ENCODE measurements around the gene PLCB4.
A peak's percentile ranks its signal among the peaks of the same experiment; 100 is the strongest.

PLCB4 gene

GRCh38 chr20:9458138-9458796 lies 389.4 kb downstream of the PLCB4 start:
- Histone ChIP-seq H3K9me3 (ENCODE audit: insufficient read depth, low read depth, low read length) (no peaks in the 10 kb centered on the region), H3K4me2 (ENCODE audit: low read depth, low read length, poor library complexity, severe bottlenecking) (peak overlapping the region; percentile 3), H3K9ac (ENCODE audit: low read depth, low read length, poor library complexity, severe bottlenecking) (peak overlapping the region; percentile 5), H2AFZ (ENCODE audit: low read length) (no peak overlapping the region), H3K27me3 (ENCODE audit: insufficient read depth, low read length, poor library complexity, severe bottlenecking) (no peaks in the 10 kb centered on the region), H3K79me2 (ENCODE audit: insufficient read depth, low read length) (no peaks in the 10 kb centered on the region), H3K4me1 (ENCODE audit: insufficient read depth, low read length, poor library complexity, severe bottlenecking) (peaks cover 11% of the 10 kb centered on the region), H3K36me3 (ENCODE audit: insufficient read depth, low read length) (peaks cover 10% of the 10 kb centered on the region; the same call in 1 of the 2 replicates), H3F3A (ENCODE audit: low read depth) (no peaks in the 10 kb centered on the region), H3K9me2 (replicated peaks; ENCODE audit: low read depth, low read length) (no peaks in the 10 kb centered on the region), H3K4me3 (ENCODE audit: low read length, poor library complexity, severe bottlenecking) (no peak overlapping the region), H4K20me1 (ENCODE audit: insufficient read depth, low read length, poor library complexity, severe bottlenecking) (no peaks in the 10 kb centered on the region)
- TF ChIP-seq, protein P1, sequence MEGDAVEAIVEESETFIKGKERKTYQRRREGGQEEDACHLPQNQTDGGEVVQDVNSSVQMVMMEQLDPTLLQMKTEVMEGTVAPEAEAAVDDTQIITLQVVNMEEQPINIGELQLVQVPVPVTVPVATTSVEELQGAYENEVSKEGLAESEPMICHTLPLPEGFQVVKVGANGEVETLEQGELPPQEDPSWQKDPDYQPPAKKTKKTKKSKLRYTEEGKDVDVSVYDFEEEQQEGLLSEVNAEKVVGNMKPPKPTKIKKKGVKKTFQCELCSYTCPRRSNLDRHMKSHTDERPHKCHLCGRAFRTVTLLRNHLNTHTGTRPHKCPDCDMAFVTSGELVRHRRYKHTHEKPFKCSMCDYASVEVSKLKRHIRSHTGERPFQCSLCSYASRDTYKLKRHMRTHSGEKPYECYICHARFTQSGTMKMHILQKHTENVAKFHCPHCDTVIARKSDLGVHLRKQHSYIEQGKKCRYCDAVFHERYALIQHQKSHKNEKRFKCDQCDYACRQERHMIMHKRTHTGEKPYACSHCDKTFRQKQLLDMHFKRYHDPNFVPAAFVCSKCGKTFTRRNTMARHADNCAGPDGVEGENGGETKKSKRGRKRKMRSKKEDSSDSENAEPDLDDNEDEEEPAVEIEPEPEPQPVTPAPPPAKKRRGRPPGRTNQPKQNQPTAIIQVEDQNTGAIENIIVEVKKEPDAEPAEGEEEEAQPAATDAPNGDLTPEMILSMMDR (conservative IDR thresholded peaks at IDR 0.05; ENCODE audit: low read length), result peak; percentile 88
- TF ChIP-seq EZH2phosphoT487 (IDR thresholded peaks at IDR 0.05; ENCODE audit: borderline replicate concordance), result no peak

DNA sequence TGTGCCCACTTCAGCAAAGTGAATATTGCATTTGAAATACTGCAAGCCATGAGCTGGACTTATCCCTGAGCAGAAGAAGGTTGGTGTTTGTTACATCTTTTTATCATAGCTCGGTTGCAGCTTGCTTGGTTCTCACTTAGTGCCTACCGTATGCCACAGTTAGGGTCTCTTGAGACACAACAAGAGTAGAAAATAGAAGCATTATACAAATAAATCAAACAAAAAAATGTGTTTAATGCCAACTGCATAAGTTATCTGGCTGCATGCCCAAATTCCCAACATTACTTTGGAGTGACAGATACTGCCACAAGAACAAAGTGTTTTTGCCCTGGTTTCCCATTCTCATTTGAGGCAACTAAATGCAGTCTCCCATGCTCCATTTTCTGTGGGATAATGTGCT lies 391.6 kb downstream of the PLCB4 start:
- H3K9ac ChIP-seq (ENCODE audit: low read depth, low read length, poor library complexity, severe bottlenecking), result no peak overlapping the region
- H2AFZ ChIP-seq (ENCODE audit: low read length), result no peak overlapping the region
- H3F3A ChIP-seq (ENCODE audit: low read depth), result no peaks in the 10 kb centered on the region
- no peaks in the 10 kb centered on the region for H3K79me2 ChIP-seq (ENCODE audit: insufficient read depth, low read length)
- no peak overlapping the region for H3K4me2 ChIP-seq (ENCODE audit: low read depth, low read length, poor library complexity, severe bottlenecking)
- H3K9me3 ChIP-seq (ENCODE audit: insufficient read depth, low read depth, low read length), result no peaks in the 10 kb centered on the region
- H3K27me3 ChIP-seq (ENCODE audit: insufficient read depth, low read length, poor library complexity, severe bottlenecking), result no peaks in the 10 kb centered on the region
- H3K4me1 ChIP-seq (ENCODE audit: insufficient read depth, low read length, poor library complexity, severe bottlenecking), result peaks cover 11% of the 10 kb centered on the region
- no peak for TF ChIP-seq EZH2phosphoT487 (IDR thresholded peaks at IDR 0.05; ENCODE audit: borderline replicate concordance)
- TF ChIP-seq, protein P1 (conservative IDR thresholded peaks at IDR 0.05; ENCODE audit: low read length), result no peak
- H3K9me2 ChIP-seq (replicated peaks; ENCODE audit: low read depth, low read length), result no peaks in the 10 kb centered on the region
- no peaks in the 10 kb centered on the region for H4K20me1 ChIP-seq (ENCODE audit: insufficient read depth, low read length, poor library complexity, severe bottlenecking)
- H3K4me3 ChIP-seq (ENCODE audit: low read length, poor library complexity, severe bottlenecking), result no peak overlapping the region
- H3K36me3 ChIP-seq (ENCODE audit: insufficient read depth, low read length), result peaks cover 10% of the 10 kb centered on the region; the same call in 1 of the 2 replicates

DNA sequence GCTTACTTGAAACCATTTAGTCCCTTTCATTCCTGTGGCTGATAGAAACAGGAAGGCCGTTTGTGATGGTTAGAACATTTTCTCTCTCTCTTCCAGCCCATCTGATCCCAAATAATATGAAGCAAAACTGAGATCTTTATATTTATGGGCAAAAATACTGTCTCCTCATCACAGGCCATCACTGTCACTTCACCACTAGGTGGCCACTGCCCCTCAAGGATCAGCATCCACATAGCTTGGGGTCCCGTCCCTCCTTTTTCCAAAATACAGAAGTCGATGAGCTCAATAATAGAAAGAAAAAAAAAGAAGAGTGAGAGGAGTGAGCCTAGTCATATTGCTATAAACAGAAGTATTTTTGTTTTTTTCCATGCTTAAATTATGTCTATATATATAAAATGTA lies 399.1 kb downstream of the PLCB4 start:
- Histone ChIP-seq H3K27me3 (ENCODE audit: insufficient read depth, low read length, poor library complexity, severe bottlenecking) (no peaks in the 10 kb centered on the region), H3K9ac (ENCODE audit: low read depth, low read length, poor library complexity, severe bottlenecking) (no peak overlapping the region), H4K20me1 (ENCODE audit: insufficient read depth, low read length, poor library complexity, severe bottlenecking) (no peaks in the 10 kb centered on the region), H3K4me2 (ENCODE audit: low read depth, low read length, poor library complexity, severe bottlenecking) (no peak overlapping the region), H3K36me3 (ENCODE audit: insufficient read depth, low read length) (no peaks in the 10 kb centered on the region), H3K4me1 (ENCODE audit: insufficient read depth, low read length, poor library complexity, severe bottlenecking) (peaks cover 7% of the 10 kb centered on the region), H3F3A (ENCODE audit: low read depth) (no peaks in the 10 kb centered on the region), H3K4me3 (ENCODE audit: low read length, poor library complexity, severe bottlenecking) (no peak overlapping the region), H3K9me3 (ENCODE audit: insufficient read depth, low read depth, low read length) (no peaks in the 10 kb centered on the region), H3K9me2 (replicated peaks; ENCODE audit: low read depth, low read length) (no peaks in the 10 kb centered on the region), H3K79me2 (ENCODE audit: insufficient read depth, low read length) (no peaks in the 10 kb centered on the region), H2AFZ (ENCODE audit: low read length) (no peak overlapping the region)
- TF ChIP-seq, protein P1 (conservative IDR thresholded peaks at IDR 0.05; ENCODE audit: low read length), result peak; percentile 98
- TF ChIP-seq EZH2phosphoT487 (IDR thresholded peaks at IDR 0.05; ENCODE audit: borderline replicate concordance), result no peak
